Thoracic aorta (tissue), 2 donors: ENCODE measurements around the gene GSG1L2. TPM values are rescaled to one million over a fixed set of nuclear protein-coding genes. Genes with fewer than 3 reads are reported as not detected.

Experiments used
- ATAC-seq: fragments of 150-250 bp; one replicate; pipeline ENCODE4 v1.8.0; 2017; ENCODE audit warnings: low read depth; ENCODE audit not compliant: insufficient number of reproducible peaks, low FRiP score
- DNase-seq: peaks from one replicate; pipeline ENCODE4 v3.0.0-alpha.2; 2020; ENCODE audit warnings: low spot score
- H3K27ac ChIP-seq, 2 donors: fragments of 200-600 bp; sonication (generic); 1 replicate in 1 of 2; 2 replicates in 1 of 2; pipeline ENCODE4 v1.5.1; 2016; ENCODE audit warnings: mild to moderate bottlenecking in 2 of 2, moderate library complexity in 2 of 2
- H3K27me3 ChIP-seq: fragments of 200-600 bp; sonication (generic); replicated peaks from 2 replicates; pipeline ENCODE4 v1.6.0; 2016; ENCODE audit warnings: mild to moderate bottlenecking; ENCODE audit not compliant: insufficient read depth
- H3K36me3 ChIP-seq: fragments of 200-600 bp; sonication (generic); one replicate; pipeline ENCODE4 v1.5.1; 2016
- H3K4me1 ChIP-seq, 2 donors: fragments of 200-600 bp; sonication (generic); 1 replicate in 1 of 2; 2 replicates in 1 of 2; pipeline versions ENCODE4 v1.5.1 to v1.6.0; 2016; ENCODE audit warnings: low read depth in 2 of 2, mild to moderate bottlenecking in 1 of 2; ENCODE audit not compliant: control insufficient read depth in 1 of 2
- H3K4me3 ChIP-seq: fragments of 200-600 bp; sonication (generic); 2 replicates; pipeline ENCODE4 v1.5.1; 2016; ENCODE audit warnings: mild to moderate bottlenecking
- H3K9me3 ChIP-seq: fragments of 200-600 bp; sonication (generic); 2 replicates; pipeline ENCODE4 v1.5.1; 2016
- total RNA-seq, 2 donors: library from RNA; depleted of rRNA; stranded (reverse); fragments of >200 nt; gene quantifications; one replicate each; pipeline versions ENCODE4 v1.1.0 to v1.2.3, GENCODE V29; 2016
- TF ChIP-seq, protein P1 (sequence below): fragments of 200-600 bp; sonication (generic); IDR thresholded peaks from one replicate; pipeline ENCODE4 v1.5.1; 2019; ENCODE audit warnings: antibody characterized with exemption

The GSG1L2 gene
- total RNA-seq, 2 donors from 2014 or later = not detected

DNA sequence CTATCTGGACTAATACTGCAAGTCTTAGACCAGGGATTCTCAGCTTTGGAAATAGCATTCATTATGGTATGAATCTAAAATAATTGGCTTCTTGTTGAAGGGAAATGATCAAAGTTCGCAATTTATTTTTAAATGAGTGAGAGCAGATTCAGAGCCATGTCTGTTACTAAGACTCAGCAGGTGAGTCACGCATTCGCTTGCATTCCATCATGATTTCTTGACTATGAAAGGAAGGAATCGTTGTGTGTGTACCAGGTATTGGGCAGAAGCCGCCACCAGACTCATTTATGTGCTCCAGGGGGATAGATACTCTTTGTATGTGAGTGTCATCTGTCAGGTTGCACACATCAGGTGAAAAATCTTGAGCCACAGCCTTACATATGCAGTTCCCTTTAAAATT, 10.8 kb downstream of the GSG1L2 start:
- Histone ChIP-seq H3K4me1 (no peaks in the 10 kb centered on the region), H3K9me3 (no peaks in the 10 kb centered on the region), H3K4me3 (no peak overlapping the region), H3K27me3 (no peaks in the 10 kb centered on the region), H3K27ac (no peak overlapping the region), H3K36me3 (no peaks in the 10 kb centered on the region)
- DNase-seq (no peak), ATAC-seq (no peak)
- TF ChIP-seq, protein P1, sequence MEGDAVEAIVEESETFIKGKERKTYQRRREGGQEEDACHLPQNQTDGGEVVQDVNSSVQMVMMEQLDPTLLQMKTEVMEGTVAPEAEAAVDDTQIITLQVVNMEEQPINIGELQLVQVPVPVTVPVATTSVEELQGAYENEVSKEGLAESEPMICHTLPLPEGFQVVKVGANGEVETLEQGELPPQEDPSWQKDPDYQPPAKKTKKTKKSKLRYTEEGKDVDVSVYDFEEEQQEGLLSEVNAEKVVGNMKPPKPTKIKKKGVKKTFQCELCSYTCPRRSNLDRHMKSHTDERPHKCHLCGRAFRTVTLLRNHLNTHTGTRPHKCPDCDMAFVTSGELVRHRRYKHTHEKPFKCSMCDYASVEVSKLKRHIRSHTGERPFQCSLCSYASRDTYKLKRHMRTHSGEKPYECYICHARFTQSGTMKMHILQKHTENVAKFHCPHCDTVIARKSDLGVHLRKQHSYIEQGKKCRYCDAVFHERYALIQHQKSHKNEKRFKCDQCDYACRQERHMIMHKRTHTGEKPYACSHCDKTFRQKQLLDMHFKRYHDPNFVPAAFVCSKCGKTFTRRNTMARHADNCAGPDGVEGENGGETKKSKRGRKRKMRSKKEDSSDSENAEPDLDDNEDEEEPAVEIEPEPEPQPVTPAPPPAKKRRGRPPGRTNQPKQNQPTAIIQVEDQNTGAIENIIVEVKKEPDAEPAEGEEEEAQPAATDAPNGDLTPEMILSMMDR = no peak

DNA sequence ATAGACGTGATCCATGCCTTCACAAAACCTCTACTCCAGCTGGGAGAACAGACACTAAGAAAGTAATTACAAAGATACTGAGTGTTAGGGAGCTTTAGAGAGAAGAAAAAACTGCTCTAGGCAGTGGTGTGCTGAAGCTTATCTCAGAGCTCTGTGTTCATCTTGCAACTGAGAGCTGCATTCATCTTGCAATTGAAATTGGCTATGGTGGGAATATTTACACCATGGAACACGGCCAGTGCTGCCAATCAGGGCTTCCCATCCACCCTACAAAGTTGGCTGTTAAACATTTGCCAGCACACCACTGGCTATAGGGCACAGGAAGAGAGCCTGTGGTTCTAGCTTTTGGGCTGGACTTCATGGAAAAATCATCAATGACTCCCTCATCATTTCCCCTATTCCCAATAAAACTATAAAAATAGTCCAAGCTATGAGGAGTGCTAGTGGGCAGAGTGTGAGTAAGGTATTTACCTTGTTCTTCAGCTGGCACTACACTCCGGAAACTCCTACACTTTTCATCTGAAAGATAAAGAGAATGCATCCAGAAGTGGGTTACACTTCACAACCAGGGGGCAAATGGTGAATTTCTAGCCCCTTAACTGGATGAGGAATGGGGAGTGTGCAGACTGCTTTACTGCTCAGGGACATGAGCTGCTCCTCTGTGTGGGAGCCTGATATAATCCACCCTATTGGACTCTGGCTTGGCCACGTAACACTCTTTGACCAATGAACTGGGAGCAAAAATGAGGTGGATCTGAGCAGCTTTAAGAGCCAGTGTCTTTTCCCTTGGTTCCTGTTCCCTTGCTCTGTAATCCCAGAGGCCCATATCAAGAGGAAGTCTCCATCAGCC, 11.6 kb downstream of the GSG1L2 start:
- no peaks in the 10 kb centered on the region for H3K4me1 ChIP-seq
- H3K4me3 ChIP-seq = no peak overlapping the region
- H3K27ac ChIP-seq = no peak overlapping the region
- H3K27me3 ChIP-seq = no peaks in the 10 kb centered on the region
- H3K36me3 ChIP-seq = no peaks in the 10 kb centered on the region
- DNase-seq (no peak), ATAC-seq (no peak)
- TF ChIP-seq, protein P1 = no peak
- no peaks in the 10 kb centered on the region for H3K9me3 ChIP-seq

DNA sequence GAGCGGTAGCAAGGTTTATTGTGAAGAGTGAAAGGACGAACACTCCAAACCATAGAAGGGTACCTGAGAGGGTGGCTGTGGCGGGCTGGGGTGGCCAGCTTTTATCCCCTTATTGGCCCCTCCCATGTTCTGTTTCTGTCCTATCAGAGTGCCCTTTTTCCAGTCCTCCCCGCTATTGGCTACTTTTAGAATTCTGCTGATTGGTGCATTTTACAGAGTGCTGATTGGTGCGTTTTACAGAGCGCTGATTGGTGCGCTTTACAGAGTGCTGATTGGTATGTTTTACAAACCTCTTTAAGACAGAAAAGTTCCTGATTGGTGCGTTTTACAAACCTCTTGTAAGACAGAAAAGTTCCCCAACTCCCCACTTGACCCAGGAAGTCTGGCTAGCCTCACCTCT, 12.5 kb downstream of the GSG1L2 start:
- H3K27ac ChIP-seq = no peak overlapping the region
- TF ChIP-seq, protein P1 = no peak
- H3K36me3 ChIP-seq = no peaks in the 10 kb centered on the region
- no peaks in the 10 kb centered on the region for H3K9me3 ChIP-seq
- no peak overlapping the region for H3K4me3 ChIP-seq
- DNase-seq (no peak), ATAC-seq (no peak)
- H3K27me3 ChIP-seq = no peaks in the 10 kb centered on the region
- no peaks in the 10 kb centered on the region for H3K4me1 ChIP-seq

DNA sequence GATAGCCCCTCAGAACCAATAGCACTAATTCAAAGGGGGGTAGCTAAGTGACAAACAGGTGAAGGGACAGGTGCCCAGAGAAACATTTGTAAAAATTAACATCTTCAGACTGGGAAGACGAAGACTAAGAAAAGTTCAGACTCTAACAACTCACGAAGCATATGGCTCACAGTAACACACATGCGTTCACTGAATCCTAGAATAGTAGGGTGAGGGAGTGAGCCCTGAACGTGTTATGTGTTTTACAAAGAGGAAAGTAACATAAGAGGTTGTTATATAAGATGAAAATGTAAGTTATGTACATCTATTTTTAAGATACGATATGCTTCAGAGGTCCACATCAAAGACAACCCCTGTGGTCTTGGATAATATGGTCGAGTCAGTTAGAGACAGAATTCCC, 15.2 kb downstream of the GSG1L2 start:
- H3K27me3 ChIP-seq = no peaks in the 10 kb centered on the region

DNA sequence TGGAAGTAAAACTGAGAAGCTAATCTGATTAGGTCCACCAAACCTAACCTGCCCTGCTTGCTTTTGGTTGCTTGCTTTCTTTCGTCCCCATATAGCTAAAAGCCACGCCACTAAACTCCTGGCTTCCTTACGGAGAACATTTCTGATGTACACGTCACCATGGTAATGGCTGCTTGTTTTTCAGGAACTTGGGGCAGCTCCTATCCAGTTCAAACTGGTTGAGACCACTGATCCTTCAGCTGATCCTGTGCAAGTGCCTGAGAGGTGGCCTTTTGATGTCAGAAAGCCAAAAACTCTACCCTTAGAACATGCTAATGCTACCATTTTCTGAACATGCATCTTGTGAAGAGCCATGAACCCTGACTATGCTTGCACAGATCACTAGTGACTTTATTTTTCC, 16.1 kb downstream of the GSG1L2 start:
- no peak for ATAC-seq
- DNase-seq = no peak
- TF ChIP-seq, protein P1 = no peak
- Histone ChIP-seq H3K4me1 (no peaks in the 10 kb centered on the region), H3K27ac (no peak overlapping the region), H3K27me3 (no peaks in the 10 kb centered on the region), H3K36me3 (no peaks in the 10 kb centered on the region), H3K4me3 (no peak overlapping the region), H3K9me3 (no peaks in the 10 kb centered on the region)

More for the DNA sequence above, 15.2 kb downstream of the GSG1L2 start:
- H3K9me3 ChIP-seq = no peaks in the 10 kb centered on the region
- DNase-seq (no peak), ATAC-seq (no peak)
- no peaks in the 10 kb centered on the region for H3K4me1 ChIP-seq
- H3K27ac ChIP-seq = no peak overlapping the region
- TF ChIP-seq, protein P1 = no peak
- H3K36me3 ChIP-seq = no peaks in the 10 kb centered on the region
- no peak overlapping the region for H3K4me3 ChIP-seq
